Stomach smooth muscle (tissue), 2 donors: ENCODE data around the gene SOCS6.
"Not testable (repeated sequence)": the region's sequence is repeated elsewhere in the genome, so short reads cannot be mapped to it uniquely, and the experiment has no call there.

Source experiments
- H3K27ac ChIP-seq: one replicate; pipeline ENCODE4 v1.7.0; 2013; ENCODE audit warnings: mild to moderate bottlenecking, low read length, inconsistent platforms
- H3K27me3 ChIP-seq, 2 donors: one replicate each; pipeline ENCODE4 v1.7.0; 2013; ENCODE audit warnings: low read length in 2 of 2; ENCODE audit not compliant: insufficient read depth in 2 of 2, control insufficient read depth in 1 of 2
- H3K36me3 ChIP-seq, 2 donors: one replicate each; pipeline ENCODE4 v1.7.0; 2013; ENCODE audit warnings: low read length in 2 of 2; ENCODE audit not compliant: control insufficient read depth in 2 of 2, insufficient read depth in 2 of 2
- H3K4me1 ChIP-seq: one replicate; pipeline ENCODE4 v1.7.0; 2013; ENCODE audit warnings: low read length; ENCODE audit not compliant: control insufficient read depth, insufficient read depth
- H3K4me3 ChIP-seq, 2 donors: one replicate each; pipeline ENCODE4 v1.7.0; 2013; ENCODE audit warnings: low read length in 2 of 2
- H3K9ac ChIP-seq, 2 donors: one replicate each; pipeline ENCODE4 v1.7.0; 2013; ENCODE audit warnings: low read length in 2 of 2, mild to moderate bottlenecking in 1 of 2
- H3K9me3 ChIP-seq, 2 donors: one replicate each; pipeline ENCODE4 v1.7.0; 2013; ENCODE audit warnings: low read length in 2 of 2; ENCODE audit not compliant: control insufficient read depth in 2 of 2
- donor health status: healthy.
- donor health status: Pancreatic carcinoma.

SOCS6 gene

GRCh38 chr18:70359071-70359470 is 70.2 kb downstream of the SOCS6 start:
- Histone ChIP-seq H3K4me3 (no peak overlapping the region), H3K4me1 (no peaks in the 10 kb centered on the region), H3K36me3 (no peaks in the 10 kb centered on the region), H3K27ac (no peak overlapping the region), H3K9me3 (no peaks in the 10 kb centered on the region), H3K9ac (no peak overlapping the region), H3K27me3 (no peaks in the 10 kb centered on the region)

DNA sequence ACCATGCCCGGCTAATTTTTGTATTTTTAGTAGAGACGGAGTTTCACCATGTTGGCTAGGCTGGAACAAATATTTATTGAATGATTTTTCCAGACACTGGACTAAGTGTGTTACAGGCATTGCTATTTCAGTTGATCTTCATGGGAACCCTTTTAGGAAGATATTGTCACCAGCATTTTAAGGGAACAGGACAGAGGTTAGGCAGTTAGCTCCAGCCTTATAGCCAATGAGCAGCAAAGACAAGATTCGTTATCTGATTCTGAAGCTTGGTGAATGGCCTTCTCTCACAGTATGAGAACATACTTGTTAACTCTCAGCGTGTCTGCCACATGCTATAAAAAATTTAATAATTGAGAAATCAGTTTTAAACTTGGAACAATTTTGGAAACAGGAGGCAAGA is 73.4 kb downstream of the SOCS6 start:
- Histone ChIP-seq H3K36me3 (no peaks in the 10 kb centered on the region), H3K27ac (no peak overlapping the region), H3K4me3 (no peak overlapping the region), H3K4me1 (peaks cover 10% of the 10 kb centered on the region), H3K9me3 (no peaks in the 10 kb centered on the region), H3K27me3 (no peaks in the 10 kb centered on the region), H3K9ac (no peak overlapping the region)

DNA sequence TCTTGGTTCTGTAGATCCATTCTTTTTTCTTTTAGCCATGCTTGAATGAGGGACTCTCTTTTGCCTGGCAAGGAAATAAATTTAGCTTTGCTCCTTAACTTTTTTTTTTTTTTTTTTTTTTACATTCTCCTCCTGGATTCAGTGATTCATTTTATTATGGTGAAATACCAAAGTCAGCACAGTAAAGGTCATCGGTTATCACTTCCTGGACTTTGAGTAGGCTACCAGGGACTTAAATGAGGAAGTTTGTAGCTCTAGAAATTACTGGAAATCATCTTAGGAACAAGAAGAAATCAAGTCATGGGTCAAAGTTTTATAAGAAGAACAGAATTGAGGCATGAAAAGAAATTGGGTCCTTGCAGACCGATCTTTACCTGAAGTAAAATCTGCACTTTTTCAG is 75.0 kb downstream of the SOCS6 start:
- Histone ChIP-seq H3K27me3 (no peaks in the 10 kb centered on the region), H3K27ac (no peak overlapping the region)

DNA sequence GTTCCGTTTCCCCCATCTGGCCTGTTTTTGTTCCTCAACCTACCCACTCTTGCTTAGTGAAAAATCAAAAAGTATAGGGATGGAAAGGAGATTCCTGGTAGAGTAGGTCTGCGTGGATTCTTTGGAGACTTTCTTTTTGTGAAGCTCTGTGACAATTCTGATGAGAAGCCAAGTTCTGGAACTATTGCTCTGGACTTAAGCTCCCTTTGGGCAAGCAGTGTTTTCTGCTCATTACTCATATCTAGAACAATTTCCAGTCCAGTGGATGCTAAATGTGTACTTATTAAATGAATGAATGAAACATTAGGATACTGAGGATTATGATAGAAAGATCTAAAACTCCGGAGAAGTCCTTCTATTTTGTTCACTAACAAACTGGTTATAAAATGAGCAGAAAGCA is 76.5 kb downstream of the SOCS6 start:
- Histone ChIP-seq H3K9ac (no peak overlapping the region), H3K9me3 (no peaks in the 10 kb centered on the region), H3K27me3 (no peaks in the 10 kb centered on the region), H3K36me3 (no peaks in the 10 kb centered on the region), H3K27ac (no peak overlapping the region), H3K4me1 (peaks cover 10% of the 10 kb centered on the region), H3K4me3 (no peak overlapping the region)

More for the DNA sequence above, 75.0 kb downstream of the SOCS6 start:
- no peak overlapping the region for H3K9ac ChIP-seq
- no peaks in the 10 kb centered on the region for H3K9me3 ChIP-seq
- no peak overlapping the region for H3K4me3 ChIP-seq
- H3K36me3 ChIP-seq, result no peaks in the 10 kb centered on the region
- H3K4me1 ChIP-seq, result peaks cover 10% of the 10 kb centered on the region

DNA sequence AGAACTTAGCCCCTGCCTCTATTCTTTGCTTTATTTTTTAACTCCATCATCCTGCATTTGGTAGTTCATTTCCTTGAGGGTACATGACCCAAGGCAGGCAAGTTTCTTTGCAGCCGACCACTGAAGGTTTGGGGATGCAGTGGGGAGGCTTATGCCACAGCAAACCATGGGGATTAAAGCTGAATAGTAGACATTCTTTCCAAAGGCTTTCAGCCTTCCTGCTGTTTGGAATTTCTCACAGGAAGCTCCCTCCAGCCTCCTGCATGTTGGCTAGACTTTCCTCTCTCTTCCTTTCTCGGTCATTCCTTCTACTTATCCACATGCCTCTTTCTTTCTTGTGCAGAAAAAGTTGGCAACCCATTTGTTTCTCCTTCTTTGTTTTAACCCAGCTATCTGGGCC is 77.3 kb downstream of the SOCS6 start:
- peaks cover 10% of the 10 kb centered on the region for H3K4me1 ChIP-seq
- H3K27me3 ChIP-seq, result no peaks in the 10 kb centered on the region
- H3K9me3 ChIP-seq, result no peaks in the 10 kb centered on the region
- H3K27ac ChIP-seq, result no peak overlapping the region
- H3K36me3 ChIP-seq, result no peaks in the 10 kb centered on the region
- H3K9ac ChIP-seq, result no peak overlapping the region
- H3K4me3 ChIP-seq, result no peak overlapping the region

GRCh38 chr18:70366670-70367069 is 77.8 kb downstream of the SOCS6 start:
- Histone ChIP-seq H3K9ac (no peak overlapping the region), H3K36me3 (no peaks in the 10 kb centered on the region), H3K9me3 (no peaks in the 10 kb centered on the region), H3K4me3 (no peak overlapping the region), H3K4me1 (peaks cover 10% of the 10 kb centered on the region), H3K27me3 (no peaks in the 10 kb centered on the region), H3K27ac (no peak overlapping the region)

- not testable (repeated sequence) for H3K27ac ChIP-seq, H3K9ac ChIP-seq, H3K9me3 ChIP-seq, H3K36me3 ChIP-seq, H3K27me3 ChIP-seq, H3K4me3 ChIP-seq, H3K4me1 ChIP-seq
Measured at GRCh38 chr18:70367344-70367743, 78.5 kb downstream of the SOCS6 start.

DNA sequence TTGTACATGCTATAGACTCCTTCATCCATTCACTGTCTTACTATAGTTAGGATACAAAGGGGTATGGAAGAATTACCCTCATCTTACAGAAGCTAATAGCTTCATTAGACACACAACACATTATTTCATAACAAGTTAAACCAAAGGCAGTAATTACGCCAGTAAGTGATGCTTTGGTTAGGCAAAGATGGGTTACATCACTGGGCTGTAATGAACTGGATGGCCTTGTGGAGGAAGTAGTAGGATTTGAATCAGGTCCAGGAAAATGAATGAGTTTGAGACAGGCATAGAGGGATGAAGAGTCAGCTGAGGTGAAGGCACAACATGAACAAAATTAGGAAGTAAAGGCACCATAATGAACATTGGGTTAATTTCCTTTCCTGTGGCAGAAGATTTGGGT is 80.1 kb downstream of the SOCS6 start:
- no peak overlapping the region for H3K4me3 ChIP-seq
- no peaks in the 10 kb centered on the region for H3K36me3 ChIP-seq
- no peak overlapping the region for H3K9ac ChIP-seq
- H3K27ac ChIP-seq, result no peak overlapping the region
- peaks cover 10% of the 10 kb centered on the region for H3K4me1 ChIP-seq
- H3K27me3 ChIP-seq, result no peaks in the 10 kb centered on the region
- no peaks in the 10 kb centered on the region for H3K9me3 ChIP-seq

DNA sequence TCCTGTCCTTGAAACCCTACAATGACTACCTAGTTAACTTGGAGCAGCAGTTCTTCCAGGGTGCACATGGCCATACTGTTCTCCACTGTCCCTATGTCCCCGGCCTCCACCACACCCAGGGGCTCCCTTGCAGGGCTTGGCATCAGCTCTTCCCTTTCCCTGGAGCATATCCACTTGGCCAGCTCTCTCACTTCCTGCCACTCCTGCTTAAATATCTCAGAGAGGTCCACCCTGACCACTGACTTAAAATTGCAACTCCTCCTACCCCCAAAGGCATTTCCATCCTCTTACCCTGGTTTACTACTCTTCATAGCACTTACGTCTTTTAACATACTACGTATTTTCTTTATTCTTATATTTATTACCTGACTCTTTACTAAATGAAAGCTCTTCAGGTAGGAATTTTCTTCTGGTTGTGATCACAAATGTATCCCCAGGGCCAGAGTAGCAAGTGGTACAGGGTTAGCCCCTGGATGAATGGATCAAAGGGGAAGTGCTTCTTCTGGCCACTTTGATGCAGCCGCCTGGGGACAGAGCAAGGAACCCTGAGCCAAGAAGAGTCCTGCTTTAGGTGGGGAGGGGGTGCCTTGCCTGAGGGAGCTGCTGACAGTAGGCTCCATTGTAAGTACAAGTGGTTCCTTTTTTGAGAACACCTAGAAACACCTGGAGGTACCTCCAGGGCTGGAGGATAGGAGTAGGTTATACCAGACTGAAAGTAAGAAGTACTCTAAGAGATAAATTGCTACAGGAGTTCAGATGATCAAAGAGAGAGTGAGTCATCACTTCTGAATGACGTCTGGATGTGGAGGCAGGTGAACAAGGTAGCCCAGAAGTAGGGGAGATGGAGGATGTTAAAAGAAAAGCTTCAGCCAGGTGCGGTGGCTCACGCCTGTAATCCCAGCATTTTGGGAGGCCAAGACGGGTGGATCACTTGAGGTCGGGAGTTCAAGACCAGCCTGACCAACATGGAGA is 82.2 kb downstream of the SOCS6 start:
- peaks cover 8% of the 10 kb centered on the region for H3K4me1 ChIP-seq
- H3K4me3 ChIP-seq, result no peak overlapping the region
- no peaks in the 10 kb centered on the region for H3K27me3 ChIP-seq
- no peaks in the 10 kb centered on the region for H3K36me3 ChIP-seq
- no peaks in the 10 kb centered on the region for H3K9me3 ChIP-seq
- H3K9ac ChIP-seq, result no peak overlapping the region
- no peak overlapping the region for H3K27ac ChIP-seq

DNA sequence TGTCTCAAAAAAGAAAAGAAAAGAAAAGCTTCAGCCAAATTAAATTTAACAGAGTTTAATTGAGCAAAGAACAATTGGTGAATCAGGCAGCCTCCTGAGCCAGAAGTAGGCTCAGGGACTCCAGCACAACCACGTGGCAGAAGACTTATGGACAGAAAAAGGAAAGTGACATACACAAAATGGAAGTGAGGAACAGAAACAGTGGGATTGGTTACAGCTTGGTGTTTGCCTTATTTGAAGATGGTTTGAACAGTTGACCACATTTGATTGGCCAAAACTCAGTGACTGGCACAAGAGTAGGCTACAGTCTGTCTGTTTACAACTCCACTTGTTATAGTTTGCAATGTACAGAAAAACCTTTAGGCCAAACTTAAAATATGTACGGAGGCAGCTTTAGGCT is 83.1 kb downstream of the SOCS6 start:
- no peaks in the 10 kb centered on the region for H3K9me3 ChIP-seq
- no peaks in the 10 kb centered on the region for H3K4me1 ChIP-seq
- no peak overlapping the region for H3K9ac ChIP-seq
- no peaks in the 10 kb centered on the region for H3K27me3 ChIP-seq
- H3K36me3 ChIP-seq, result no peaks in the 10 kb centered on the region
- no peak overlapping the region for H3K4me3 ChIP-seq
- H3K27ac ChIP-seq, result no peak overlapping the region

DNA sequence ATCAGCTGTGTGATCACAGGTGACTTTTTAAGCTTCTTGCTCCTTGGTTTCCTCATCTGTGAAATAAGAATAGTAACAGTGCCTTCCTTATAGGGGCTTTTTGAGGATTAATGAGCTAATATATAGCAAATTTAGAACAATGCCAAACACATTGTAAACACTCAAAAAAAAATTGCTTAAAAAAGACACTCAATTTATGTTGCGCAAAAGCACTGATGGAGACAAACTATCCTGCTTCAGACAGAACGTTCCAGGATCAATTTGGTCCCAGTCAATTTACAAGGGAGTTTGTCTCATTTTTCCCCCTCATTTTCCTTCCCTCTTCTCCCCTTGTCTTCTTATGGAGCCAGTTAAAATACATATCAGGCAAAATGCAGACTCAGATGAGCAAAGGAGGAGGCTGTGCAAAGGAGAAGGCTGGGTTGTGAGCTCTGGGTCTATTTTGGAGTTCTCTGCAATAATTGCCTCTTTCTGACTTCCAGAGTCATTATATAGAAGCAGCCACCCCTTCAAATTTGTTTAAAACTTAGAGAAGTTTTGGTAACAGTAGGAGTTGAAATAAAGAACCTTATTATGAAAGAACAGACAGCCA is 83.7 kb downstream of the SOCS6 start:
- Histone ChIP-seq H3K9ac (no peak overlapping the region), H3K9me3 (no peaks in the 10 kb centered on the region), H3K27me3 (no peaks in the 10 kb centered on the region), H3K4me3 (no peak overlapping the region), H3K36me3 (no peaks in the 10 kb centered on the region), H3K4me1 (no peaks in the 10 kb centered on the region), H3K27ac (no peak overlapping the region)
